Coronary artery (tissue), 2 donors: ENCODE measurements around the gene AADACL3.
"Not testable (repeated sequence)": the region's sequence is repeated elsewhere in the genome, so short reads cannot be mapped to it uniquely, and the experiment has no call there.

Source experiments
- DNase-seq: peaks from one replicate; pipeline ENCODE4 v3.0.0-alpha.2; 2017; ENCODE audit warnings: low spot score
- H3K27ac ChIP-seq, 2 donors: fragments of 200-600 bp; sonication (generic); one replicate each; pipeline ENCODE4 v1.5.1; 2016 to 2019
- H3K4me3 ChIP-seq: fragments of 200-600 bp; sonication (generic); 2 replicates; pipeline ENCODE4 v1.5.1; 2016; ENCODE audit warnings: mild to moderate bottlenecking, moderate library complexity
- TF ChIP-seq, protein P1 (sequence below): fragments of 200-600 bp; sonication (generic); IDR thresholded peaks from one replicate; pipeline ENCODE4 v1.5.1; 2019; ENCODE audit warnings: antibody characterized with exemption

Gene AADACL3, protein sequence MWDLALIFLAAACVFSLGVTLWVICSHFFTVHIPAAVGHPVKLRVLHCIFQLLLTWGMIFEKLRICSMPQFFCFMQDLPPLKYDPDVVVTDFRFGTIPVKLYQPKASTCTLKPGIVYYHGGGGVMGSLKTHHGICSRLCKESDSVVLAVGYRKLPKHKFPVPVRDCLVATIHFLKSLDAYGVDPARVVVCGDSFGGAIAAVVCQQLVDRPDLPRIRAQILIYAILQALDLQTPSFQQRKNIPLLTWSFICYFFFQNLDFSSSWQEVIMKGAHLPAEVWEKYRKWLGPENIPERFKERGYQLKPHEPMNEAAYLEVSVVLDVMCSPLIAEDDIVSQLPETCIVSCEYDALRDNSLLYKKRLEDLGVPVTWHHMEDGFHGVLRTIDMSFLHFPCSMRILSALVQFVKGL

DNA sequence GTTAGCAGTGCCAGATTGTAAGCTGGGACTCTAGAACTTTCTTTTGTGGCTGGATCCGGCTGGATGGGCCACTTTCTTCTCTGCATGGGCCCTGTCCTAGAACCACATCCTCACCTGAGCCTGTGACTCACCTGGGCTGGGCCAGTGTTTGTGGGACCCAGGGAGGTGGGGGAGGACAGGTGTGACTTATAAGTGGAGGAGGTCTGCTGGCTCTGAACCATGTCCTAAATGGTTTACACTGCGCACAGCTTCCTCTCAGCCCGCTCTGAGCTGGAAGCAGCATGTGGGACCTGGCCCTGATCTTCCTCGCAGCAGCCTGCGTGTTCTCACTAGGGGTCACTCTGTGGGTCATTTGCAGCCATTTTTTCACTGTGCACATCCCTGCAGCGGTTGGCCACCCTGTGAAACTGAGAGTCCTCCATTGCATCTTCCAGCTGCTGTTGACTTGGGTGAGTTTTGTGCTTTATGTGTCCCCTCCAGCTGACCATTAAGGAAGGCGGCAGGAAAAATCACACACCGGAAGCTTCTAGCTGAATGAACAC lies at the start of gene AADACL3:
AADACL3 (plus strand) TSS at position 215 of the 542 bp plus-strand sequence; CDS start at position 282, 67 bp downstream.
- H3K4me3 ChIP-seq = no peak within 1 kb of the TSS
- DNase-seq = no peak
- TF ChIP-seq, protein P1, sequence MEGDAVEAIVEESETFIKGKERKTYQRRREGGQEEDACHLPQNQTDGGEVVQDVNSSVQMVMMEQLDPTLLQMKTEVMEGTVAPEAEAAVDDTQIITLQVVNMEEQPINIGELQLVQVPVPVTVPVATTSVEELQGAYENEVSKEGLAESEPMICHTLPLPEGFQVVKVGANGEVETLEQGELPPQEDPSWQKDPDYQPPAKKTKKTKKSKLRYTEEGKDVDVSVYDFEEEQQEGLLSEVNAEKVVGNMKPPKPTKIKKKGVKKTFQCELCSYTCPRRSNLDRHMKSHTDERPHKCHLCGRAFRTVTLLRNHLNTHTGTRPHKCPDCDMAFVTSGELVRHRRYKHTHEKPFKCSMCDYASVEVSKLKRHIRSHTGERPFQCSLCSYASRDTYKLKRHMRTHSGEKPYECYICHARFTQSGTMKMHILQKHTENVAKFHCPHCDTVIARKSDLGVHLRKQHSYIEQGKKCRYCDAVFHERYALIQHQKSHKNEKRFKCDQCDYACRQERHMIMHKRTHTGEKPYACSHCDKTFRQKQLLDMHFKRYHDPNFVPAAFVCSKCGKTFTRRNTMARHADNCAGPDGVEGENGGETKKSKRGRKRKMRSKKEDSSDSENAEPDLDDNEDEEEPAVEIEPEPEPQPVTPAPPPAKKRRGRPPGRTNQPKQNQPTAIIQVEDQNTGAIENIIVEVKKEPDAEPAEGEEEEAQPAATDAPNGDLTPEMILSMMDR = no peak
- H3K27ac ChIP-seq = no peak within 1 kb of the TSS

DNA sequence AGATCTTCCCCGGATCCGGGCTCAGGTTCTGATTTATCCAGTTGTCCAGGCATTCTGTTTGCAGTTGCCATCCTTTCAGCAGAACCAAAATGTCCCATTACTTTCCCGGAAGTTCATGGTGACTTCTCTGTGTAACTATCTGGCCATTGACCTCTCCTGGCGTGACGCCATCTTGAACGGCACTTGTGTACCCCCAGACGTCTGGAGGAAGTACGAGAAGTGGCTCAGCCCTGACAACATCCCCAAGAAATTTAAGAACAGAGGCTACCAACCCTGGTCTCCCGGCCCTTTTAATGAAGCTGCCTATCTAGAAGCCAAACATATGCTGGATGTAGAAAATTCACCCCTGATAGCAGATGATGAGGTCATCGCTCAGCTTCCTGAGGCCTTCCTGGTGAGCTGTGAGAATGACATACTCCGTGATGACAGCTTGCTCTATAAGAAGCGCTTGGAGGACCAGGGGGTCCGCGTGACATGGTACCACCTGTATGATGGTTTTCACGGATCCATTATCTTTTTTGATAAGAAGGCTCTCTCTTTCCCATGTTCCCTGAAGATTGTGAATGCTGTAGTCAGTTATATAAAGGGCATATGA lies 49.7 kb upstream of the AADACL3 start:
- TF ChIP-seq, protein P1 = no peak
- Histone ChIP-seq H3K4me3 (no peak overlapping the region), H3K27ac (no peak overlapping the region)
- no peak for DNase-seq

DNA sequence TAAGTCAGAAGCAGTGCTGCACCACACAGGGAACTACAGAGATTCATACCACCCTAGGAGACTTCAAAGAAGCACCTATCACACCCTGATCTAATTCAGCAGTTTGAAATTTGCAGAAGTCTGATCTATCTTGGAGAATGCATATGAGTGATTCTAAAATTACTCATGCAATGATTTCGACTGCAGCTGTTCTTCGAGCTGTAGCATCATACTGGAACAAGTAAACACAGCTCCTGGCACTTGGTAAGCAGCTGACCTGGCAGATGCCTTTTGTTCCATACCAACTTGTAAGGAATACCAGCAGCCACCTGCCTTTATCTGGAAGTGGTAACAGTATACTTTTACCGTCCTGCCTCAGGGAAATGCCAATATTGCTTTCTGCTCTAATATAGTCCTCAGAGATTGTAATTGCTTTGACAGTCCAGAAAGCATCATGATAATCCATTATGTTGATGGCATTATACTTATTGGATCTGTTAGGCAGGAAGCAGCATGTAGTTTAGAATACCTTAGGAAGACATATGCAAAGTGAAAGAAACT lies 46.3 kb upstream of the AADACL3 start:
- DNase-seq = no peak
- H3K4me3 ChIP-seq = no peak overlapping the region
- no peak overlapping the region for H3K27ac ChIP-seq
- TF ChIP-seq, protein P1 = no peak

DNA sequence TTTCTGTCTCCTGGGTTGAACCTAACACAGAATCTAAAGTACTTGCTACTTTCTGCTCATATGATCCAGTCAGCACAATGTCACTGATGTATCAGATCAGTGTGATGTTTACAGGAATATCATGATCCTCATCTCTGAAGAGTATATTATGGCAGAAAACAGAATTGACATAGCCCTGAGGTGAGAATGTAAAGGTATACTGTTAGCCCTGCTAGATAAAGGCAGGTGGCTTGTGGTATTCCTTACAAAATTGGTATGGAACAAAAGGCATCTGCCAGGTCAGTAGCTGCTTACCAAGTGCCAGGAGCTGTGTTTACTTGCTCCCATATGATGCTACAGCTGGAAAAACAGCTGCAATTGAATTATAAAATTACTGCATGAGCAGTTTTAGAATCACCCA lies 41.6 kb upstream of the AADACL3 start:
- H3K4me3 ChIP-seq = no peak overlapping the region
- no peak for DNase-seq
- TF ChIP-seq, protein P1 = no peak
- H3K27ac ChIP-seq = no peak overlapping the region

DNA sequence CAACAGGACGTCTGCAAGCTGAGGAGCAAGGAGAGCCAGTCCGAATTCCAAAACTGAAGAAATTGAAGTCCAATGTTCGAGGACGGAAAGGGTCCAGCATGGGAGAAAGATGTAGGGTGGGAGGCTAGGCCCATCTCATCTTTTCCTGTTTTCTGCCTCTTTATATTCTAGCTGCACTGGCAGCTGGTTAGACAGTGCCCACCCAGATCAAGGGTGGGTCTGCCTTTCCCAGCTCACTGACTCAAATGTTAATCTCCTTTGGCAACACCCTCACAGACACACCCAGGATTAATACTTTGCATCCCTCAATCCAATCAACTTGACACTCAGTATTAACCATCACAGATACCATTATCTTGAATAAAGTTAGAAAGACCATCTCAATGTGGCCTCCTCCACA lies 39.8 kb upstream of the AADACL3 start:
- H3K27ac ChIP-seq, DNase-seq: not testable (repeated sequence)

DNA sequence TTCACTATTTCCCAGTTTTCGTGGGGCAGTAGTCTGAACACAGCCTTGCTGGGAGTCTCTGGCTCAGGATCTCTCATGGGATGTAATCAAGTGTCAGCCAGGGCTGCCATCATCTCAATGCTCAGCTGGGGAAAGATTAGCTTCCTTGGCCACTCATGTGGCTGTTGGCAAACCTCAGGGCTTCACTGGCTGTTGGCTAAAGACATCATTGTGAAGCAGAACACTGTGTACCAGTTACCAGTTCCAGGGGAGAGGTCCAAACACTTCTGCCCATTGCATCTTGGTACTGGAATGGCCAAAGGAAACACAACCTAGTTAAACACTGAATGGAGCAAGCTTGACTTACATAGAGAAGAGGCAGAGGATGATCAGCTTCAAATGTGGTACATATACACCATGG lies 38.3 kb upstream of the AADACL3 start:
- TF ChIP-seq, protein P1 = no peak
- DNase-seq = no peak

More for the DNA sequence above, 39.8 kb upstream of the AADACL3 start:
- H3K4me3 ChIP-seq = not testable (repeated sequence)

DNA sequence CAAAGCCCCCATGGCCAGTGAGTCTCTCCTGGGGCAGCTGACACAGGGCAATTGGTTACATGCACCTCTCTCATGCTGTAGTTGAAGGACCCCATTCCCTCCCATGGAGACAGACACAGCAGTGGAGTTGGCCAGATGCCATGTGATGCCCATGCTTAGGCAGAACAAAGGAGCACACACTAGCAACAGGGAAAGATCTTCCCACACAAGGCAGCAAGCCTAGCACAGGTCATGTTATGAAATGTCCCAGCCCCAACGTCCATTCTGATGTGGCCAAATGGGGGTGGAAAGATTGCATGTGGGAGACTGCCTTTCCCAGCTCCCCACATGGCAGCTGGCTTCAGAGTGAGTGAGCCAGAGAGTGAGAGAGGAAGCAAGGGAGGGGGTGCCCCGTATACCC lies 37.6 kb upstream of the AADACL3 start:
- no peak for DNase-seq
- TF ChIP-seq, protein P1 = no peak
- Histone ChIP-seq H3K4me3 (no peak overlapping the region), H3K27ac (no peak overlapping the region)

More for the DNA sequence above, 38.3 kb upstream of the AADACL3 start:
- no peak overlapping the region for H3K27ac ChIP-seq
- H3K4me3 ChIP-seq = no peak overlapping the region
